ENCODE results near the gene GUSB. TPM values are rescaled to one million over a fixed set of nuclear protein-coding genes. Genes with fewer than 3 reads are reported as not detected.

The GUSB gene
- total and polyA plus RNA-seq, 2 donors (not counting 3 experiments of a cell fraction or from before 2014, with no cell fraction given): 55.7 to 107 TPM

GRCh38 chr7:65988084-65988483 is 6.1 kb upstream of the GUSB start:
- Histone ChIP-seq H2AFZ (ENCODE audit: low read depth, low read length) (no peak overlapping the region), H3K36me3 (ENCODE audit: control insufficient read depth in 2 of 2, extremely low read depth in 1 of 2, insufficient read depth in 2 of 2, low read length in 2 of 2) (no peaks in the 10 kb centered on the region), H3K4me3 (replicated peaks in 1 of 3; ENCODE audit: insufficient read depth in 1 of 3, low read depth in 1 of 3, low read length in 3 of 3) (no peak overlapping the region), H3K9me1 (replicated peaks; ENCODE audit: control insufficient read depth, extremely low read depth, insufficient read depth, low read length) (no peaks in the 10 kb centered on the region), H3K9me3 (replicated peaks; ENCODE audit: control insufficient read depth, insufficient read depth, low read length) (no peaks in the 10 kb centered on the region), H3K4me1 (ENCODE audit: control insufficient read depth, extremely low read depth, insufficient read depth, low read length) (peaks cover 3% of the 10 kb centered on the region), H3K27ac (ENCODE audit: insufficient read depth, low read depth, low read length) (no peak overlapping the region), H3K9ac (replicated peaks; ENCODE audit: extremely low read depth, insufficient read depth, low read length) (no peak overlapping the region), H3K27me3 (ENCODE audit: control insufficient read depth in 2 of 2, insufficient read depth in 2 of 2, low read length in 2 of 2) (no peaks in the 10 kb centered on the region), H3K79me2 (ENCODE audit: control insufficient read depth, insufficient read depth, low read length) (no peaks in the 10 kb centered on the region), H3K4me2 (ENCODE audit: insufficient read depth, low read length) (no peak overlapping the region), H4K20me1 (replicated peaks; ENCODE audit: control insufficient read depth, extremely low read depth, insufficient read depth, low read length) (no peaks in the 10 kb centered on the region)
- intact Hi-C loops (cut with micrococcal nuclease): loop anchor here (10.0 kb wide), 1 partner anchor 243 kb away; no protein-coding TSS in a partner anchor
- FAIRE-seq: no peak
- dilution Hi-C loops (cut with MboI; ENCODE audit: extremely low pct_ligation_motif_present, low sequenced_read_pairs): no loop called here
- DNase-seq (ENCODE audit: low read depth, low spot score): no peak
- BruUV-seq (replicated peaks): no TSS peak
- ChIA-PET POLR2A (no interaction called here), CTCF (interaction anchor here (1.8 kb wide), 1 partner anchor 21 kb away, joined by 4 read pairs; no protein-coding TSS in a partner anchor)
- TF ChIP-seq JUN (IDR thresholded peaks at IDR 0.05; ENCODE audit: borderline replicate concordance, insufficient read depth, insufficient read length, low read depth) (no peak), MYC (IDR thresholded peaks at IDR 0.05; ENCODE audit: low read depth, low read length) (no peak), CTCF (IDR thresholded peaks at IDR 0.05; ENCODE audit: extremely low read depth in 1 of 2, insufficient read depth in 1 of 2, low read depth in 1 of 2, low read length in 2 of 2) (no peak), POLR2A (IDR thresholded peaks at IDR 0.05; ENCODE audit: low read depth, low read length) (no peak), FOS (IDR thresholded peaks at IDR 0.05; ENCODE audit: borderline replicate concordance, insufficient read depth, low read length) (no peak), GATA2 (IDR thresholded peaks at IDR 0.05; ENCODE audit: insufficient read depth, insufficient read length, low read depth, low read length) (no peak), EZH2 (IDR thresholded peaks at IDR 0.05; ENCODE audit: borderline replicate concordance, low read depth, low read length, severe bottlenecking) (no peak), POLR2AphosphoS5 (IDR thresholded peaks at IDR 0.05; ENCODE audit: insufficient read depth, low read depth, low read length) (no peak)
- TF ChIP-seq, protein P1, sequence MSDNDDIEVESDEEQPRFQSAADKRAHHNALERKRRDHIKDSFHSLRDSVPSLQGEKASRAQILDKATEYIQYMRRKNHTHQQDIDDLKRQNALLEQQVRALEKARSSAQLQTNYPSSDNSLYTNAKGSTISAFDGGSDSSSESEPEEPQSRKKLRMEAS (IDR thresholded peaks at IDR 0.05; ENCODE audit: insufficient read depth, insufficient read length): no peak
